Hepatocyte (in vitro differentiated cells): Measurements from ENCODE around the gene HYCC2. TPM values are rescaled to one million over a fixed set of nuclear protein-coding genes. Genes with fewer than 3 reads are reported as not detected.

Source experiments
- DNase-seq: peaks from one replicate; pipeline ENCODE4 v3.0.0-alpha.2; 2016; ENCODE audit warnings: low spot score
- H2AFZ ChIP-seq: fragments of 200-600 bp; sonication (generic); 2 replicates; pipeline ENCODE4 v1.6.0; 2016; ENCODE audit warnings: antibody characterized with exemption, mild to moderate bottlenecking
- H3K27ac ChIP-seq: fragments of 200-600 bp; sonication (generic); 2 replicates; pipeline ENCODE4 v1.5.1; 2016; ENCODE audit warnings: mild to moderate bottlenecking
- H3K27me3 ChIP-seq: fragments of 200-600 bp; sonication (generic); 2 replicates; pipeline ENCODE4 v1.6.1; 2016
- H3K36me3 ChIP-seq: fragments of 200-600 bp; sonication (generic); replicated peaks from 2 replicates; pipeline ENCODE4 v1.5.1; 2016; ENCODE audit warnings: low read depth; ENCODE audit not compliant: insufficient read depth
- H3K4me1 ChIP-seq: fragments of 200-600 bp; sonication (generic); 2 replicates; pipeline ENCODE4 v1.5.1; 2016; ENCODE audit warnings: mild to moderate bottlenecking, moderate library complexity; ENCODE audit not compliant: insufficient read depth
- H3K4me2 ChIP-seq: fragments of 200-600 bp; sonication (generic); 2 replicates; pipeline ENCODE4 v1.6.0; 2016
- H3K4me3 ChIP-seq: fragments of 200-600 bp; sonication (generic); 2 replicates; pipeline ENCODE4 v1.5.1; 2016; ENCODE audit warnings: mild to moderate bottlenecking
- H3K79me2 ChIP-seq: fragments of 200-600 bp; sonication (generic); 2 replicates; pipeline ENCODE4 v1.6.0; 2017; ENCODE audit warnings: mild to moderate bottlenecking
- H3K9me2 ChIP-seq: fragments of 200-600 bp; sonication (generic); replicated peaks from 2 replicates; pipeline ENCODE4 v1.6.0; 2017; ENCODE audit warnings: mild to moderate bottlenecking; ENCODE audit not compliant: insufficient read depth
- H3K9me3 ChIP-seq: fragments of 200-600 bp; sonication (generic); 2 replicates; pipeline ENCODE4 v1.5.1; 2016; ENCODE audit warnings: low read depth, mild to moderate bottlenecking
- H4K20me1 ChIP-seq: fragments of 200-600 bp; sonication (generic); 2 replicates; pipeline ENCODE4 v1.6.0; 2016; ENCODE audit warnings: mild to moderate bottlenecking; ENCODE audit not compliant: insufficient read depth, poor library complexity, severe bottlenecking
- EZH2 ChIP-seq: fragments of 200-600 bp; sonication (generic); IDR thresholded peaks from 2 replicates; pipeline ENCODE4 v1.6.1; 2016; ENCODE audit warnings: antibody characterized with exemption, mild to moderate bottlenecking, borderline replicate concordance
- EZH2phosphoT487 ChIP-seq: fragments of 200-600 bp; sonication (generic); IDR thresholded peaks from one replicate; pipeline ENCODE4 v1.6.1; 2018; ENCODE audit warnings: antibody characterized with exemption, mild to moderate bottlenecking, low read depth, moderate library complexity; ENCODE audit not compliant: unreplicated experiment, severe bottlenecking
- WGBS: methylation state at CpG from one replicate; pipeline ENCODE4 v1.1.6; 2016; ENCODE audit warnings: low lambda C conversion rate; ENCODE audit errors: missing lambda C conversion rate; 5-methylcytosine and 5-hydroxymethylcytosine counted together
- polyA plus RNA-seq: library from polyadenylated mRNA; unstranded; fragments of >200 nt; fragmentation: Nextera tagmentation; extraction: Ambion mirVana; gene quantifications from 2 replicates; pipeline ENCODE4 v1.2.1, GENCODE V29; 2016
- total RNA-seq: library from RNA; depleted of rRNA; stranded (reverse); fragments of >200 nt; gene quantifications from 2 replicates; pipeline ENCODE4 v1.2.3, GENCODE V29; 2014
- TF ChIP-seq, protein P1 (sequence below): fragments of 200-600 bp; sonication (generic); IDR thresholded peaks from 2 replicates; pipeline ENCODE4 v1.5.1; 2016; ENCODE audit warnings: antibody characterized with exemption, mild to moderate bottlenecking; ENCODE audit not compliant: poor library complexity

Gene HYCC2
- total and polyA plus RNA-seq, 2 experiments from 2014 or later: 6.7 to 9.7 TPM

- Histone ChIP-seq H2AFZ (no peak overlapping the region), H3K4me2 (no peak overlapping the region), H3K27me3 (no peaks in the 10 kb centered on the region), H3K79me2 (peaks cover 5% of the 10 kb centered on the region), H3K27ac (no peak overlapping the region), H3K4me1 (peaks cover 4% of the 10 kb centered on the region), H3K9me3 (no peaks in the 10 kb centered on the region), H3K9me2 (no peaks in the 10 kb centered on the region), H3K36me3 (no peaks in the 10 kb centered on the region), H4K20me1 (no peaks in the 10 kb centered on the region), H3K4me3 (no peak overlapping the region)
- TF ChIP-seq, protein P1, sequence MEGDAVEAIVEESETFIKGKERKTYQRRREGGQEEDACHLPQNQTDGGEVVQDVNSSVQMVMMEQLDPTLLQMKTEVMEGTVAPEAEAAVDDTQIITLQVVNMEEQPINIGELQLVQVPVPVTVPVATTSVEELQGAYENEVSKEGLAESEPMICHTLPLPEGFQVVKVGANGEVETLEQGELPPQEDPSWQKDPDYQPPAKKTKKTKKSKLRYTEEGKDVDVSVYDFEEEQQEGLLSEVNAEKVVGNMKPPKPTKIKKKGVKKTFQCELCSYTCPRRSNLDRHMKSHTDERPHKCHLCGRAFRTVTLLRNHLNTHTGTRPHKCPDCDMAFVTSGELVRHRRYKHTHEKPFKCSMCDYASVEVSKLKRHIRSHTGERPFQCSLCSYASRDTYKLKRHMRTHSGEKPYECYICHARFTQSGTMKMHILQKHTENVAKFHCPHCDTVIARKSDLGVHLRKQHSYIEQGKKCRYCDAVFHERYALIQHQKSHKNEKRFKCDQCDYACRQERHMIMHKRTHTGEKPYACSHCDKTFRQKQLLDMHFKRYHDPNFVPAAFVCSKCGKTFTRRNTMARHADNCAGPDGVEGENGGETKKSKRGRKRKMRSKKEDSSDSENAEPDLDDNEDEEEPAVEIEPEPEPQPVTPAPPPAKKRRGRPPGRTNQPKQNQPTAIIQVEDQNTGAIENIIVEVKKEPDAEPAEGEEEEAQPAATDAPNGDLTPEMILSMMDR: no peak
- no peak for TF ChIP-seq EZH2
- no peak for TF ChIP-seq EZH2phosphoT487
- 100% methylated on average over 3 of the region's 3 CpGs for WGBS
- DNase-seq: no peak
These were observed 39.6 kb upstream of the HYCC2 start for GRCh38 chr2:201111096-201111495.

GRCh38 chr2:201110615-201111014 is 39.1 kb upstream of the HYCC2 start:
- DNase-seq: no peak

GRCh38 chr2:201109186-201109585 is 37.7 kb upstream of the HYCC2 start:
- Histone ChIP-seq H3K9me3 (no peaks in the 10 kb centered on the region), H3K79me2 (no peaks in the 10 kb centered on the region), H3K9me2 (no peaks in the 10 kb centered on the region), H3K27ac (no peak overlapping the region), H3K27me3 (no peaks in the 10 kb centered on the region), H3K4me3 (no peak overlapping the region), H4K20me1 (no peaks in the 10 kb centered on the region), H3K4me1 (no peaks in the 10 kb centered on the region), H3K4me2 (no peak overlapping the region), H3K36me3 (no peaks in the 10 kb centered on the region), H2AFZ (no peak overlapping the region)
- TF ChIP-seq EZH2phosphoT487 (no peak), EZH2 (no peak)
- TF ChIP-seq, protein P1: no peak
- DNase-seq: no peak
- WGBS: 92% methylated on average over 4 of the region's 4 CpGs

More at GRCh38 chr2:201110615-201111014, 39.1 kb upstream of the HYCC2 start:
- no peaks in the 10 kb centered on the region for H3K9me2 ChIP-seq
- H3K4me2 ChIP-seq: no peak overlapping the region
- H3K79me2 ChIP-seq: peaks cover 5% of the 10 kb centered on the region
- TF ChIP-seq EZH2 (no peak), EZH2phosphoT487 (no peak)
- TF ChIP-seq, protein P1: no peak
- H3K4me1 ChIP-seq: peaks cover 2% of the 10 kb centered on the region
- H2AFZ ChIP-seq: no peak overlapping the region
- no peaks in the 10 kb centered on the region for H4K20me1 ChIP-seq
- H3K4me3 ChIP-seq: no peak overlapping the region
- no peak overlapping the region for H3K27ac ChIP-seq
- H3K36me3 ChIP-seq: no peaks in the 10 kb centered on the region
- H3K27me3 ChIP-seq: no peaks in the 10 kb centered on the region
- no peaks in the 10 kb centered on the region for H3K9me3 ChIP-seq

DNA sequence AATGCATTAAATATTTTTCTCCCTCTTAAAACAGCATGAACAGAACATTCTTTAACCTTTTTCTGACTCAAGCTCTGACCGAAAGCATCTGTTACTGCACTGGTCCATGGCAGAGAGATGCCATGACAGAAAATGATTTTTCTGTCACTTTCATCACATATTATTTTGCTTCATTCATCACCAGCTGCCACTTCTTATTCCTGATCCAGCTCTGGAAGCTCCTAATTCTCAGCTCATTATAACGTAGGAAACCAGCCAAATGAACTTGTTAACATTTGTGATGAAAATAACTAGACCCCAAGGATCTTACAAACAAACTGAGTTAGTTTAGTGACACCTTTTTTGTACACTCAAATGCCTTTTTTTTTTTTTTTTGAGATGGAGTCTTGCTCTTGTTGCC is 36.9 kb upstream of the HYCC2 start:
- H3K79me2 ChIP-seq: no peaks in the 10 kb centered on the region
- H3K36me3 ChIP-seq: no peaks in the 10 kb centered on the region
- H3K4me3 ChIP-seq: no peak overlapping the region
- H2AFZ ChIP-seq: no peak overlapping the region
- H3K9me3 ChIP-seq: no peaks in the 10 kb centered on the region
- no peaks in the 10 kb centered on the region for H3K27me3 ChIP-seq
- TF ChIP-seq EZH2: no peak
- TF ChIP-seq EZH2phosphoT487: no peak
- TF ChIP-seq, protein P1: no peak
- no peaks in the 10 kb centered on the region for H3K9me2 ChIP-seq
- H3K4me1 ChIP-seq: no peaks in the 10 kb centered on the region
- H4K20me1 ChIP-seq: no peaks in the 10 kb centered on the region
- WGBS: 97% methylated on average over 2 of the region's 2 CpGs
- DNase-seq: no peak
- H3K27ac ChIP-seq: no peak overlapping the region
- no peak overlapping the region for H3K4me2 ChIP-seq
